Subcutaneous adipose tissue (tissue), 4 donors: ENCODE data around the gene GGTA1. TPM values are rescaled to one million over a fixed set of nuclear protein-coding genes. Genes with fewer than 3 reads are reported as not detected.

ENCODE experiments used
- total RNA-seq, 4 donors: library from RNA; depleted of rRNA; stranded (reverse); fragments of >200 nt; gene quantifications; one replicate each; pipeline ENCODE4 v1.1.0, GENCODE V29; 2016
- TF ChIP-seq, protein P1 (sequence below): fragments of 450-650 bp; IDR thresholded peaks from one replicate; pipeline ENCODE4 v1.5.1; 2016; ENCODE audit warnings: low read depth, mild to moderate bottlenecking, control low read depth, antibody characterized with exemption, moderate library complexity

GGTA1 gene
- total RNA-seq, 4 donors from 2014 or later = 12.4 to 30.9 (median 17.5) TPM

DNA sequence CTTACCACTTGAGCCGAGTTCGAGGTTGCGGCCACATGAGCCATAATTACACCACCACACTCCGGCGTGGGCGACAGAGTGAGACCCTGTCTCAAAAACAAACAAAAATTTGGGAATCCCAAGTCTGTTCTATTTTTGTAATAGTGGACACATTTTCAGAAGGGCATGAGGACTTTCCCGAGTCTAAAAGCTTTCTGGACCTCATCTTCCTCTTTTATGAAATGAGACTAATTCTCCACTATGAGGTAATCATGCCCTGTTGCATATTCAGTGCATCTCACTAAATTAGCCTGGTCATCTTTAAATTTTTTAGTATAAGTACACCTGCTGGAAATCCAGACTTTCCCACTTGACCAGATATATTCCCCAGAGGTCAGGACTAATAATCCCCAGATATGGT is 55.7 kb downstream of the GGTA1 start:
- TF ChIP-seq, protein P1, sequence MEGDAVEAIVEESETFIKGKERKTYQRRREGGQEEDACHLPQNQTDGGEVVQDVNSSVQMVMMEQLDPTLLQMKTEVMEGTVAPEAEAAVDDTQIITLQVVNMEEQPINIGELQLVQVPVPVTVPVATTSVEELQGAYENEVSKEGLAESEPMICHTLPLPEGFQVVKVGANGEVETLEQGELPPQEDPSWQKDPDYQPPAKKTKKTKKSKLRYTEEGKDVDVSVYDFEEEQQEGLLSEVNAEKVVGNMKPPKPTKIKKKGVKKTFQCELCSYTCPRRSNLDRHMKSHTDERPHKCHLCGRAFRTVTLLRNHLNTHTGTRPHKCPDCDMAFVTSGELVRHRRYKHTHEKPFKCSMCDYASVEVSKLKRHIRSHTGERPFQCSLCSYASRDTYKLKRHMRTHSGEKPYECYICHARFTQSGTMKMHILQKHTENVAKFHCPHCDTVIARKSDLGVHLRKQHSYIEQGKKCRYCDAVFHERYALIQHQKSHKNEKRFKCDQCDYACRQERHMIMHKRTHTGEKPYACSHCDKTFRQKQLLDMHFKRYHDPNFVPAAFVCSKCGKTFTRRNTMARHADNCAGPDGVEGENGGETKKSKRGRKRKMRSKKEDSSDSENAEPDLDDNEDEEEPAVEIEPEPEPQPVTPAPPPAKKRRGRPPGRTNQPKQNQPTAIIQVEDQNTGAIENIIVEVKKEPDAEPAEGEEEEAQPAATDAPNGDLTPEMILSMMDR = no peak

DNA sequence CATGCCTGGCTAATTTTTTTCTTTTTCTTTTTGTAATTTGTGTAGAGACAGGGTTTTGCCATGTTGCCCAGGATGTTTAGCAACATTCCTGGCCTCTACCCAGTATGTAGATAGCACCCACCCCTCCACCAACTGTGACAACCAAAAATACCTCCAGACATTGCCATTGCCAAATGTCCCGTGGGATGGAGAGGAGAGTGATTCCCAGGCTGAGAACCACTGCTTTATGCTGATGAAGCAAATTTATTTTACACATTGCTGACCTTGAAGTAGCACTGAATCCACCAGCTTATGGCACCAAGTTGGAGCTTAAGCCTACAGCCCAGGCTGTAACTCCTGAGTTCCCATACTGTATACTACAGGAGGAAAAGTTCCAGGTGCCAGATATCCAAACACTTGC is 58.5 kb downstream of the GGTA1 start:
- TF ChIP-seq, protein P1 = no peak

DNA sequence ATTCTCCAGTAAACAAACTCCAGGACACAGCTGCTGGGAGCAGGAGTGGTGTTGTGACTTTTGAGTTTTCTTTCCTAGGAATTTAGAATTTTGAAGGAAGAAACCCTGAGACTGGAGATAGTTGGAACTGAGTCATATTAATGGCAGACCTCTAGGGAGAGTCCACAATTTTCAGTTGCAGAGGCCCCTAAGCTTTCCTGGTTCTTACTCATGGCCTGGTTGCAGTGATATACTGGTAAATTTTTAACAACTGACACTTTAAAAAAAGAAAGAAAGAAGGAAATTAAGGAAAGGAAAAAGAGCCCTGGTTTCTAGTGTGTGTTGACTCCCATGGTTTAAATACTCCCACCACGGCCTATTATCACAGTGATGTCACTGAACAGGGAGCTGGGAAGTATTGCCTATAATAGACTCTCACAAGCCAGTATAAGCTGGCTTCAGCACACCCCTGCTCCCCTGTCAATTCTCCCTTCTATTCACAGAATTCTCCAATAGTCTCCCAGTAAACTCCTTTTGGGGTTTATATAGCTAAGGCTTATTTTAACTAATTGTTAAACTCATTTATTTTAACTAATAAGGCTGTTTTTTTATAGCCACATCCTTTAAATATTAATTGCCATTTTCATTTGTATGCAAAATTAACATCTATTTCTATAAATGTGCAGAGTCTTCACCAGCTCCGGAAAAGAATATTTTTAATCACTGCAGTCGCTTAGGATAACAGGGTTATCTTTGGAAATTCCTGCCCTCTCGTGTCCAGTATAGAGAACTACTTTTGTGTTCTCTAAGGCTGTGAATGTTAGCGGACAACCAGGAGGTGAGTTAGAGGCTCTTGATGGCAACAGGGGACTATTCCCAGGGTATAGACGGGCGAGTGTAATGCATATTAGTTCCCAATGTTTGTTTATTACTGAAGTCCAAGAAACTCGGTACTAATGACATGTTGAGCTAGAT is 59.7 kb downstream of the GGTA1 start:
- TF ChIP-seq, protein P1 = no peak

DNA sequence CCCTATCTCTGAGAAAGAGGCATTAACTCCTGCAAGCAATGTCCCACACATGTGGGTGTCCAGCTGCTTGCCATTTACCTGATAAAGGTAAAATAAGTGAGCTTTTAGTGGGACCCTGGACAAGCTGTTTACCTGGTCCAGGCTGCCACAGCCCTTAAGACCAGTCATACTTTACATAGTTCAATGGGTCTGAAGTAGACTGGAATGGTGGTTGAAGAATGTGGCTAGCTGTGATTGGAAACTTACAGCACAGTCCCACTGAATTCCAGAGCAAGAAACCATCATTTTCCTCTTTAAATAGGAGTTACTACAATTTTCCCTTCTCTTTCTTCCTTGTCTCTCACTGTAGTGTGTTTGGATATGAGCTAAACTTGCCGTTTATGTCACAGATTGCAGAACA is 60.6 kb downstream of the GGTA1 start:
- TF ChIP-seq, protein P1 = no peak

DNA sequence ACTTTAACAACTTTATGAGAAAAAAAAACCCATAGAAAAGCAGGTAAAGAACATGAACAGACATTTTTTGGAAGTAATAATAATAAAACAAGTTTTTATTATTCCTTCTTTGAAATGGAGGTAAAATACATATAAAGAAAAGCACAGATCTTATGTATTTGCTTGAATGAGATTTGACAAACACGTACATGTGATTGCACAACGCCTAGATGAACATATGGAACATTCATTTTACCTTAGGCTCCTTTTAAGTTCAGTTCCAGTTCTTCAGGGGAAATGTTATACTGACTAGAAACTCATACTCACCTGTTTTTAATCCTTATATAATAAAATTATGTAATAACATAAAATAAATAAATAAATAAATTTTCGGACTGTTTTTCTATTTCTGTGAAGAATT is 61.8 kb downstream of the GGTA1 start:
- TF ChIP-seq, protein P1 = no peak

DNA sequence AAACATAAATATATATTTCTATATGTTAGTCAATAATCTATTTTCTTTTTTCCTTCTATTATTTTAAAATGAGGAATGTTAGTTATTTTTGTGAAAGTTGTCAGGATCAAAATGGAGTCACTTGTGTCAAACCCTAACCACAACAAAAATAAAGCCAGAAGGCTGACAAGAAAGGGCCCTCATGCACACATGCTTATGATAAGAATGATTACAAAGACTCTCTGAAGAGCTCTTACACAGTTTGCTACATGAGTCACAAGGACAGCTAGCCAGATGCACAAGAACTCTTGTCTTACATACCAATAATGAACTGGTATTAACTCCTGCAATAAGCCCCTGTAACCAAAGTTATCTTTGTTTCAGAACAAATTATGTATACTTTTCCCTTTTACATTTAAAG is 64.7 kb downstream of the GGTA1 start:
- TF ChIP-seq, protein P1 = no peak

DNA sequence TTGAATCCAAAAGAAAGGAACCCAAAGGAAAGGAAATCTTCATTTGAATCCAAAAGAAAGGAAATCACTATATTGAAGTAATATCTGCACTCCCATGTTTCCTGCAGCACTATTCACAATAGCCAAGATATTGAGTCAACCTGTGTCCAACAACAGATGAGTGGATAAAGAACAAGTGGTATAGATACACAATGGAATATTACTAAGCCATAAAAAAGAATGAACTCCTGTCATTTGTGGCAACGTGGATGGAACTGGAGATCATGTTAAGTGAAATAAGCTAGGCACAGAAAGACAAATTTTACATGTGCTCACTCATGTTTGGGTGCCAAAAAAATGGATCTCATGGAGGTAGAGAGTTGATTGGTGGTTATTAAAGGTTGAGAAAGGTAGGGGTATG is 71.7 kb downstream of the GGTA1 start:
- TF ChIP-seq, protein P1 = no peak
